Stimulated activated CD4-positive, alpha-beta T cell treated with anti-CD3 and anti-CD28 coated beads, Interleukin-2, amount 100 ng/mL, for 4 hours (primary cell): ENCODE data around the gene EZH1.
"Not testable (repeated sequence)": the region's sequence is repeated elsewhere in the genome, so short reads cannot be mapped to it uniquely, and the experiment has no call there.

Experiments used
- DNase-seq: peaks from one replicate; pipeline ENCODE4 v3.0.0-alpha.2; 2020; ENCODE audit warnings: low read depth

The EZH1 gene

GRCh38 chr17:42669977-42670788 lies 74.7 kb downstream of the EZH1 start:
- no peak for DNase-seq

GRCh38 chr17:42669705-42669976 lies 75.2 kb downstream of the EZH1 start:
- no peak for DNase-seq

- DNase-seq, result no peak
Measured at GRCh38 chr17:42667088-42667951, 77.5 kb downstream of the EZH1 start.

- DNase-seq, result not testable (repeated sequence)
Measured at GRCh38 chr17:42666126-42666525, 78.7 kb downstream of the EZH1 start.

GRCh38 chr17:42665581-42666001 lies 79.2 kb downstream of the EZH1 start:
- DNase-seq, result no peak

- DNase-seq, result no peak
Measured at GRCh38 chr17:42660692-42661345, 84.0 kb downstream of the EZH1 start.

- DNase-seq, result not testable (repeated sequence)
Measured at GRCh38 chr17:42659932-42660274, 84.9 kb downstream of the EZH1 start.

GRCh38 chr17:42659079-42659931 lies 85.5 kb downstream of the EZH1 start, which contains the start of gene TUBG2:
Gene TUBG2, plus strand, starts transcription at chr17:42659284. Its CDS starts 220 bp downstream, at chr17:42659504.
- DNase-seq, result peak; percentile 74

- DNase-seq, result no peak
Measured at GRCh38 chr17:42657824-42658588, 86.8 kb downstream of the EZH1 start.

- no peak for DNase-seq
Measured at GRCh38 chr17:42655528-42655927, 89.3 kb downstream of the EZH1 start.

- DNase-seq, result no peak
Measured at GRCh38 chr17:42653179-42654124, 91.4 kb downstream of the EZH1 start.

- no peak for DNase-seq
Measured at GRCh38 chr17:42651392-42651791, 93.4 kb downstream of the EZH1 start.
